Heart left ventricle (tissue), 16 donors: ENCODE data around the gene FTO. TPM values are rescaled to one million over a fixed set of nuclear protein-coding genes. Genes with fewer than 3 reads are reported as not detected.

Experiments used
- ATAC-seq, 4 donors: fragments of 200-7000 bp; cut with Tn5 transposase; one replicate each; pipeline ENCODE4 v1.9.1; 2020 to 2022; ENCODE audit warnings: moderate library complexity in 4 of 4, mild to moderate bottlenecking in 3 of 4, moderate number of reproducible peaks in 1 of 4
- DNase-seq, 5 donors: peaks; one replicate each; pipeline ENCODE4 v3.0.0-alpha.2; 2020
- H3K27ac ChIP-seq, 12 donors: fragments of 200-600 bp; sonication (generic) in 4 of 12; one replicate each; pipeline versions ENCODE4 v1.5.0 to v1.8.0; 2016 to 2022; ENCODE audit warnings: mild to moderate bottlenecking in 2 of 12
- H3K27me3 ChIP-seq, 9 donors: fragments of 200-600 bp; sonication (generic) in 2 of 9; one replicate each; pipeline versions ENCODE4 v1.5.1 to v1.8.0; 2016 to 2022; ENCODE audit warnings: mild to moderate bottlenecking in 3 of 9
- H3K36me3 ChIP-seq, 9 donors: fragments of 200-600 bp; sonication (generic) in 2 of 9; one replicate each; pipeline versions ENCODE4 v1.5.0 to v1.8.0; 2018 to 2022; ENCODE audit warnings: mild to moderate bottlenecking in 2 of 9
- H3K4me1 ChIP-seq, 12 donors: fragments of 200-600 bp; sonication (generic) in 4 of 12; one replicate each; pipeline versions ENCODE4 v1.5.0 to v1.8.0; 2016 to 2022; ENCODE audit warnings: mild to moderate bottlenecking in 3 of 12
- H3K4me3 ChIP-seq, 12 donors: fragments of 200-600 bp; sonication (generic) in 4 of 12; one replicate each; pipeline versions ENCODE4 v1.5.0 to v1.8.0; 2017 to 2022; ENCODE audit warnings: mild to moderate bottlenecking in 9 of 12, moderate library complexity in 4 of 12
- H3K9me3 ChIP-seq, 12 donors: fragments of 200-600 bp; sonication (generic) in 4 of 12; one replicate each; pipeline versions ENCODE4 v1.5.0 to v1.8.0; 2016 to 2022; ENCODE audit warnings: mild to moderate bottlenecking in 1 of 12
- CTCF ChIP-seq, 12 donors: fragments of 200-600 bp; sonication (generic) in 4 of 12; IDR thresholded peaks; one replicate each; pipeline versions ENCODE4 v1.5.0 to v1.8.0; 2018 to 2022; ENCODE audit warnings: antibody characterized with exemption in 12 of 12, mild to moderate bottlenecking in 5 of 12
- POLR2A ChIP-seq, 2 donors: fragments of 450-650 bp; IDR thresholded peaks; one replicate each; pipeline ENCODE4 v1.6.1; 2017; ENCODE audit warnings: antibody characterized with exemption in 2 of 2, mild to moderate bottlenecking in 2 of 2, moderate library complexity in 2 of 2
- WGBS, 4 donors: extraction: QIAGEN DNeasy Blood & Tissue Kit in 2 of 4; methylation state at CpG; one replicate each; pipeline versions ENCODE4 v1.1.5 to v1.1.7; 2013 to 2018; 5-methylcytosine and 5-hydroxymethylcytosine counted together
- intact Hi-C, 10 donors: fragments of 100-400 bp; cut with DNase I; formaldehyde crosslinking; loops; one replicate each; pipeline versions ENCODE4 v1.11.1 to v1.14.2; 2022
- polyA plus RNA-seq, 2 donors: library from polyadenylated mRNA; stranded (reverse); fragments of 200-250 nt; gene quantifications; one replicate each; pipeline ENCODE4 v1.2.3, GENCODE V29; 2013
- total RNA-seq, 9 donors: library from RNA; depleted of rRNA in 2 of 9; stranded (reverse); fragments of >200 nt in 2 of 9; fragmentation: NEBNext Ultra II Directional in 3 of 9; extraction: Animal tissue kit (Norgen Biotek cat#: 25700) in 3 of 9; gene quantifications; one replicate each; pipeline versions ENCODE4 v1.1.0 to v1.2.4, GENCODE V29; 2016 to 2023
- donor health status: ischemic (EF 13 %, LVEDD 7.1; RV severe dilation, severe dysfunction).
- donor health status: healthy with polysubstance abuse.
- donor health status: DM: no; HTN: yes; CAD: no.
- donor health status: DM: no; HTN: no; CAD: no.
- donor health status: ischemic (EF 25% LVEDD 6.9; RV normal size, moderate dysfunction).
- donor health status: ischemic (EF 25% LVEDD 5.7; RV mildly dilated, moderate dysfunction).
- donor health status: healthy.
- donor health status: DM: yes; HTN: yes; CAD: no.
- donor health status: ischemic (EF 35%, LVEDD 5.7; RV mildly dilated, moderate dysfunction).
- donor health status: nonischemic (EF 11% LVEDD 7.7; RV severe dilation, severe dysfunction).
- donor health status: DM: yes; HTN: yes; CAD: no.
- donor health status: PGD.
- donor health status: ischemic (EF 29% LVEDD 5.4; RV normal size, mild dysfunction).
- donor health status: nonischemic (EF 23%, LVEDD 6.1; RV moderate dilation, normal function).

Gene FTO
- total and polyA plus RNA-seq, 11 donors: 11.8 to 105 (median 86.8) TPM

GRCh38 chr16:53785916-53786315 lies 82.0 kb downstream of the FTO start:
- no peaks in the 10 kb centered on the region for H3K36me3 ChIP-seq
- DNase-seq: no peak
- H3K4me3 ChIP-seq: no peak overlapping the region
- H3K9me3 ChIP-seq: no peaks in the 10 kb centered on the region
- H3K27me3 ChIP-seq: no peaks in the 10 kb centered on the region
- intact Hi-C loops: loop anchor here in 1 of 10 donors (10.0 kb wide), 1 partner anchor 279 kb away; no protein-coding TSS in a partner anchor
- H3K27ac ChIP-seq: no peak overlapping the region
- TF ChIP-seq POLR2A (IDR thresholded peaks at IDR 0.05) (no peak), CTCF (IDR thresholded peaks at IDR 0.05) (no peak)
- no peak for ATAC-seq
- WGBS, 4 donors: 77 to 88% (median 80%) methylated on average over 3 of the region's 3 CpGs
- H3K4me1 ChIP-seq: peaks cover 0 to 11% (median 0%) of the 10 kb centered on the region in 12 donors

GRCh38 chr16:53787423-53787822 lies 83.5 kb downstream of the FTO start:
- H3K27ac ChIP-seq: no peak overlapping the region
- peaks cover 0 to 14% (median 0%) of the 10 kb centered on the region in 12 donors for H3K4me1 ChIP-seq
- intact Hi-C loops: loop anchor here in 1 of 10 donors (10.0 kb wide), 1 partner anchor 277 kb away; no protein-coding TSS in a partner anchor
- DNase-seq (no peak), ATAC-seq (no peak)
- no peak for TF ChIP-seq CTCF (IDR thresholded peaks at IDR 0.05)
- no peak for TF ChIP-seq POLR2A (IDR thresholded peaks at IDR 0.05)
- H3K9me3 ChIP-seq: no peaks in the 10 kb centered on the region
- no peak overlapping the region for H3K4me3 ChIP-seq
- H3K27me3 ChIP-seq: no peaks in the 10 kb centered on the region
- WGBS, 4 donors: 95 to 100% (median 99%) methylated on average over 2 of the region's 2 CpGs
- H3K36me3 ChIP-seq: no peaks in the 10 kb centered on the region

GRCh38 chr16:53789137-53789536 lies 85.2 kb downstream of the FTO start:
- intact Hi-C loops: loop anchor here in 1 of 10 donors (10.0 kb wide), 1 partner anchor 276 kb away; no protein-coding TSS in a partner anchor
- ATAC-seq (no peak), DNase-seq (no peak)
- 78 to 95% (median 92%) methylated on average over 2 of the region's 2 CpGs for WGBS, 4 donors
- no peak for TF ChIP-seq POLR2A (IDR thresholded peaks at IDR 0.05)
- Histone ChIP-seq H3K4me3 (no peak overlapping the region), H3K9me3 (no peaks in the 10 kb centered on the region), H3K36me3 (no peaks in the 10 kb centered on the region), H3K27ac (no peak overlapping the region), H3K27me3 (no peaks in the 10 kb centered on the region), H3K4me1 (peaks cover 0 to 19% (median 0%) of the 10 kb centered on the region in 12 donors)

- Histone ChIP-seq H3K4me1 (peaks cover 0 to 21% (median 1%) of the 10 kb centered on the region in 12 donors), H3K36me3 (no peaks in the 10 kb centered on the region), H3K4me3 (no peak overlapping the region), H3K9me3 (no peaks in the 10 kb centered on the region), H3K27ac (no peak overlapping the region), H3K27me3 (no peaks in the 10 kb centered on the region)
- WGBS, 4 donors: 82 to 89% (median 85%) methylated on average over 6 of the region's 6 CpGs
- ATAC-seq (no peak), DNase-seq (no peak)
- intact Hi-C loops: no loop called here
- TF ChIP-seq CTCF (IDR thresholded peaks at IDR 0.05): no peak
- no peak for TF ChIP-seq POLR2A (IDR thresholded peaks at IDR 0.05)
Observed at GRCh38 chr16:53792161-53792951, 88.4 kb downstream of the FTO start.
